ENCODE data around the gene DCAF5.

DNA sequence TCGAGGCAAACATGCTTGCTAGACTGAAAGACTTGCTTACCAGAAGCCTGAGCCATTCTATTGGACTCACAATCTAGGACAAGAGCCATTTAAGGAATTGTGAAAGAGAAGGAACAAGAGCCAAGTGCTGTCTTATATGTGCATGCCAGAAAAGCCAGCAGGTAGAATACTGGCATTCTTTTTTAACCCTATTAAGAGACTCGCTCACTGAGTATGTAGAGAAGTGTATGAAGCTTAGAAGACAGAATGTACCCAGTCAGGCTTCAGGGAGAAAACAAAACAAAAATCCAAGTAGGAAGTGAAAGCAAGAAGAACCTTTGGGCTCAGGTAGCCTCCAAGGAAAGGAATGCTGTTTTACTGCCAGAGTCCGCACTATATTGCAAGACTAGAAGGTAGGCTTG is 65.9 kb downstream of the DCAF5 start:
- TF ChIP-seq EZH2phosphoT487 (IDR thresholded peaks at IDR 0.05; ENCODE audit: low read length) (no peak), EZH2 (optimal IDR thresholded peaks at IDR 0.05; ENCODE audit: low read depth, low read length) (no peak)
- TF ChIP-seq, protein P1, sequence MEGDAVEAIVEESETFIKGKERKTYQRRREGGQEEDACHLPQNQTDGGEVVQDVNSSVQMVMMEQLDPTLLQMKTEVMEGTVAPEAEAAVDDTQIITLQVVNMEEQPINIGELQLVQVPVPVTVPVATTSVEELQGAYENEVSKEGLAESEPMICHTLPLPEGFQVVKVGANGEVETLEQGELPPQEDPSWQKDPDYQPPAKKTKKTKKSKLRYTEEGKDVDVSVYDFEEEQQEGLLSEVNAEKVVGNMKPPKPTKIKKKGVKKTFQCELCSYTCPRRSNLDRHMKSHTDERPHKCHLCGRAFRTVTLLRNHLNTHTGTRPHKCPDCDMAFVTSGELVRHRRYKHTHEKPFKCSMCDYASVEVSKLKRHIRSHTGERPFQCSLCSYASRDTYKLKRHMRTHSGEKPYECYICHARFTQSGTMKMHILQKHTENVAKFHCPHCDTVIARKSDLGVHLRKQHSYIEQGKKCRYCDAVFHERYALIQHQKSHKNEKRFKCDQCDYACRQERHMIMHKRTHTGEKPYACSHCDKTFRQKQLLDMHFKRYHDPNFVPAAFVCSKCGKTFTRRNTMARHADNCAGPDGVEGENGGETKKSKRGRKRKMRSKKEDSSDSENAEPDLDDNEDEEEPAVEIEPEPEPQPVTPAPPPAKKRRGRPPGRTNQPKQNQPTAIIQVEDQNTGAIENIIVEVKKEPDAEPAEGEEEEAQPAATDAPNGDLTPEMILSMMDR (IDR thresholded peaks at IDR 0.05; ENCODE audit: low read length), result no peak

All from MM.1S (cell line).